Measurements from ENCODE around the gene AGAP1.

GRCh38 chr2:236092714-236093113, 598.9 kb downstream of the AGAP1 start:
- TF ChIP-seq CTCF (IDR thresholded peaks at IDR 0.05; ENCODE audit: low read depth, low read length, poor library complexity, severe bottlenecking): no peak
- TF ChIP-seq EZH2phosphoT487 (IDR thresholded peaks at IDR 0.05; ENCODE audit: borderline replicate concordance, low read length): no peak

Data from DOHH2 (cell line).